Measurements from ENCODE around the gene CHRDL1. TPM values are rescaled to one million over a fixed set of nuclear protein-coding genes. Genes with fewer than 3 reads are reported as not detected.
A peak's percentile ranks its signal among the peaks of the same experiment; 100 is the strongest.

Gene CHRDL1
- total RNA-seq, 1 experiment from 2014 or later: 4.1 TPM

DNA sequence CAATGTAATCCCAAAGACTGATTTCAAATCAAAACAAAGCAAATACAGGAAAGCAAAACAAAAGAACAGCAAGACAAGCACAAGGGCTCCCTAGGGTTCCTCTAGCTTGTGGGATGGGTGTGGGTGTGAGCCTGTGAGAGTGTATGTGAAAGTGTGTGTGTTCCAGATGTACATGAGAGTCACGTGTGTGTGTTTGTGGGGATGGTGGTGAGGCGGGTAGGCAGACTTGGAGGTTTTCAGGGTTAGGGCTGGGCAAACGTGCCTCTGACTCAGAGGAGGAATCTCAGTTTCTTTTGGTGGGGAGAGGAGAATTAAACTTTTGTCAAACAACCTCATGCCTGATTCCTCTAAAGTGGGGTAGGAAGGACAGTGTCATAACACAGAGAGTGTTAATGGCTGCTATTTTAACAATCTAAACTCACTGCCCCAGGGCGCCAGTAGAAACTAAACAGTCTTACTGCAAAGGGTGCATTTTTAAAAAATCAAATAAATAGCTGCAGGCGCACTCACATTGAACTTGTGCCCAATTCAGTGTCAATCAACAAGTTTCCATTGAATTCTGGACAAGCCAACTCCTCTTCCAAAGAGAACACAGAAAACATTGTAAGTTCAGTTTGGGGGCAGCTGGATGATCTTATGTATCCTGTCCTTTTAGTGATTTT, 51.8 kb downstream of the CHRDL1 start:
- DNase-seq (ENCODE audit: low read depth): no peak

DNA sequence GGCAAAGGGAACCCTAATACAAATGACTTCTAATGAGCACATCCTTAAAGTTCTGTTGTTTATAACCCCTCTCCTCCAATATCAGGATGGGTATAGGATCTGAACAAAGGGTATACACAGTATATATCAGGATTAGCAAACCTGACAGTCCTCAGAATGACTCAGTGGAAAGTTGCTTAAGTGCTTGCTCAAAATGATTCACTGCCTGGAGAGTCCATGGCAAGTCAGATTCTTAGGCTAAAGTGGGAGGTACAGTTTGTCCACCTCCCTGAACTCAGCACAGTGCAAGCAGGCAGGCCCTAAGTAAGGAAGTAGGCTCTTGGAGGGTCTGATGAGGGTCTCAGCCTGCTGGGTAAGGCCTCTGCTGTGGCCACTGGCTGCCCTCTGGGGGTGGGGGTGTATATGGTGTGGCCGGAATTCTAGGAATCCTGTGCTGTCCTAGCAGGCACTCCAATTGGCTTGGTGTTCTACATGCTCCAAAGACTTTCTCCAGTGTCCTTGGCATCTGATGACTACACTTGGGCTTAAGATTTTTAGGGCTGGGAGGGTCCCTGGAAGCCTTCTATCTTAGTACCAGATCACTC, 54.3 kb downstream of the CHRDL1 start:
- DNase-seq (ENCODE audit: low read depth): peak; percentile 76

DNA sequence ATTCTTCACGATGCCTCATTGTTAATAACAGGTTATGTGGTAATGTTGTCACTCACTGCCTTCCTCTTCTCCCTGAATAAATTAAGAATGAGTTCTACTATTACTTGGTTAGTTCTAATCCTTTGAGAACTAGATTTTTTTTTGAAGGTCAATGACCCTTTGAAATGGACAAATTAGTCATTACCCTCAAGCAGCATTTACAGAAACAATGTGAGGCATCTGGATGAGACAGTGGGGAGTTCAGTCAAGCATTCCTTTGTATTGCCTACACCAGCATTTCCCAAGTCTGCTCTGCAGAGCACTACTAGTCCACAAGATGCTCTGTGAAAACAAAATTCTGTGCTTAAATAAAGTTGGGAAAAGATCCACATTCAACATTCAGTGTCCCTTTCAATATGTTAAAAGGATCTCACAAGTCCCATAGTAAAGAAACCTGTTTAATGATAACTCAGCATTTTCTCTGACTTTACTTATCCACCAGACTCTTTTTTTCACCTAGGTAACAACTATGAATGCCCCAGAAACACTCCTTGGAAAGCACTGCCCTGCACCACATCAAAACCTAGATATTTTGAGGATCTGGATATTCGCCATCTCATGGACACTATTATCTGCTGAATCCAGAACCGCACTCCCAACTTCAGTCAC, 60.6 kb downstream of the CHRDL1 start:
- peak; percentile 84 for DNase-seq (ENCODE audit: low read depth)

DNA sequence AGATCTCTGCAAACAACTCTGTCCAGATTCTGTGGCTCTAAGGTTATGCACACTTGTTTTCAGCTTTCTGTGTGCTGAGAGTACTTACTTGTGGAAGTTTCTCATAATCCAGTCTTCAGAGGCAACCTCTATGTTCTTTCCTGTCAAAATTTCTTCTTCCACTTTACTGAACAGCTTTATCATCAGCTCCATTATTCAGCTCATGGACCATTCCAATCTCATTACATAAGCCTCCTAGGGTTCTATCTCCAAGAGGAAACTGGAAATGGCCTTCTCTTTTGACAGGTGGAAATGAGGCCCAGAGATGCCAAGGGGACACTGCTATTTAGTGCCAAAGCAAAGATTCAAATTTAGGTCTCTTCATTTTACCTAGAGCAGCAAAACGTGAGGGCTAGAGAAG, 61.3 kb downstream of the CHRDL1 start:
- no peak for DNase-seq (ENCODE audit: low read depth)

DNA sequence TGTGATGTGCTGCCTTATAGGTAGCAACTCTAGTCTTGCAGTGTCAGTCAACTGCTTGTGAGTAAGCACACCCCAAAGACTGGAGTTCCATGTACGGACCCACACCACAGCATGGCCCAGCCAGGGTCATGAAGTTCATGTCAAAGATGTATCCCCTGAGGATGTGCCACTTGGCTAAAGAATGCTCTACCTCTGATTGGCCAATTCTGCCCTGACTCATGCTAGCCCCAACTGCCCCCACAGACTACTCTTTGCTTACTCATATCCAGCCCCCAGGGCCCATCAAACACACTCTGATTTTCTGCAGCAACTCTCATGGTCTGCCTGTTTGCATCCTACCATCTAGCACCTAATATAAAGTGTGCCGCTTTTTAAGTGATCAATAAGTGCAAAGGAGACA, 62.5 kb downstream of the CHRDL1 start:
- DNase-seq (ENCODE audit: low read depth): peak; percentile 69

DNA sequence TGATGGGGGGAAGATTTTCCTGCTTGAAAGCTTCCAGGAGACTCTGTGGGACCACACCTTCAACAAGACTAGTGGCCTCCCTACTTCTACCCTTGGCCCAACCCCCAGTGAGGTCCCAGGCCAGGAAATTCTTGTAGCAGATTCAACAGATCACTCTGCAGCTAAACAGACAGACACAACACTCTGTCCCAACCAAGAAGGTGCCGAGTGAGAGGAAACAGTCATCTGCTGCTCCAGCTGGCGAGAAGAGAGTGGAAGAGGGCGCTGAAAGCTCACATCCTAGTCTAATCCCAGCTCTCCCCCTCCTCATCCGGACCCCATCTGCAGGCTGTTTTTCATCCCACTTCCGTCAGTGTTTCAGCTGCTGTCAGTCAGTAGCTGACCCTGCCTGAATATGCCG, 63.4 kb downstream of the CHRDL1 start:
- no peak for DNase-seq (ENCODE audit: low read depth)

DNA sequence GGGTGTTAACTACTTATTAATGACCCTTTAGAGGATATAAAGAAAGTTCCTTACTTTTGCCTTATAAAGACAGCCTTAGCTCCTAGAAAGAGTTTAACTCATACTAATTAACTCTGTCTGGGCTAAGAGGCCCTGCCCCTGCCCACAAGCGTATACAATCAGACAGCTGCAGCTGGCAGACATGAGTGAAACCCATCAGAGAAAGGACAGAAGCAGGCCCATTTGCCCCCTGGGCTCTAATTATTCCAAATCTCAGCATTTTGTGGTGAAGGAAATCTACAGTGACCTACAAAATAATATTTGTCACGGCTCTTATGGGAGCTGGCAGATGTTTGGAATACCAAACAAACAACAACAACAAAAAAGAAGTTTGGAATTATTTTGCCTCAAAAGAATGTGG, 71.8 kb downstream of the CHRDL1 start:
- no peak for DNase-seq (ENCODE audit: low read depth)

DNA sequence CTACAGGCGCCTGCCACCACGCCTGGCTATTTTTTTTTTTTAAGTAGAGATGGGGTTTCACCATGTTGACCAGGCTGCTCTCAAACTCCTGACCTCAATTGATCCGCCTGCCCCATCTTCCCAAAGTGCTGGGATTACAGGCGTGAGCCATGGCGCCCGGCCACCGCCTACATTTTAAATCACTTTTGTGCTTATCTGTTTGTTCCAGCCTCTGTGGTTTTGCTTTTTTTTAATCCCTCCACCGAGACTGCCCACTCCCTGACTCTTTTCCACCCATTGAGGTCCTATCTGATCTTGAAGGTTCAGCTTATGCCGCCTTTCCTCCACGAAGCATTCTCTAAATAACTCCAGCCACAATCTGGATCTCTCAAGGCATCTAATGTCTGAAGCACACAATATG, 73.5 kb downstream of the CHRDL1 start:
- DNase-seq (ENCODE audit: low read depth): no peak

DNA sequence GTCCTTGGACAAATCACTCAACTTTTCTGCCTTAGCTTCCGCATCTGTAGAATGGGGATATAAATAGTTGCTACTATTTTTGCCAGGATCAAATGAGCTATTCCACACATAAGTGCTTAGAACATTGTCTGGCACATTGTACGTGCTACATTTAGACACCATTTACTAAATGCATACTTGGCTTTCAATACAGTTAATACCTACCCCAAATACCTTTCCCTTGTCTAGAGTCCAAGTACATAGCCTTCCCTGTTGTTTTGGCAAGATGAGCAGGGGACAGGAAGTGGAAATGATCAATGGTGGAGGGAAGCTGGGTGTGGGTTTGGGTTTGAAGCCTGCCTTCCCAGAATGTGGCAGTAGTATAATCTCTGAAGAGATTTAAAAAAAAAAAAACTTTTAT, 82.0 kb downstream of the CHRDL1 start:
- no peak for DNase-seq (ENCODE audit: low read depth)

DNA sequence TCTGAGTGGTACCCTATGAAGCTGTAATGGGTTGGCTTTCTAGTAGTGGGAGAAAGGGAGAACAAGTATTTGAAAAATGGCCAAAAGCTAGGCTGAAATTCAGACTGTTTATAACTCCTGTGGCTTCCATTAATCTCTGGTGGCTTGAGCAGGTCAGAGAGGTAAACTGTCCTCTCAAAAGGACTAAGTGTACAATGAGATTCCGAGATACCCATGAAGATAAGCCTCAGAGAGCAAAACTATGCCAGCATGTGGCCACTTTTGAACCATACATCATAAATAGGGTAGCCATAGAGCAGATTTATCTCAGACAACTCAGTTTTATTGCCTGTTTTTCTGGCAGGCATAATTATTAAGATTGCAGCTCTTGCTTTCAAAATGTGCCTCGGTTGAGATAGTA, 89.2 kb downstream of the CHRDL1 start:
- DNase-seq (ENCODE audit: low read depth): no peak

DNA sequence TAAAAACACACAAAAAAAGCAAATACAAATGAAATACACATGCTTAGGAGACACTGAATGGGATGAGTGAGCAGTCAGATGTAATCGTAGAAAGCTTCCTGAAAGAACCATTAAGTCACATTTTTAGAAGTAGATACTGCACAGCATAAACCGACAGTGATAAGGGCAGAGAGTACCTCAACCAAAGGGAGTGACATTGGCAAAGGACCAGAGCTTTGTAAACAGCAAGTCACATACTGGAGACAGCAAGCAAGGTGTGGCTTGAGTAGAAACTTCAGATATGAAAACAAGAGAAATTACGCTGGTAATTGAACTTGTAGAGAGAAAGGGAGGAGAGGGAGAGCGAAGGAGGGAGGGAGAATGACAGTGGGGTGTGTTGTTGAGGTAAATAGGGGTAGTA, 92.0 kb downstream of the CHRDL1 start:
- no peak for DNase-seq (ENCODE audit: low read depth)

DNA sequence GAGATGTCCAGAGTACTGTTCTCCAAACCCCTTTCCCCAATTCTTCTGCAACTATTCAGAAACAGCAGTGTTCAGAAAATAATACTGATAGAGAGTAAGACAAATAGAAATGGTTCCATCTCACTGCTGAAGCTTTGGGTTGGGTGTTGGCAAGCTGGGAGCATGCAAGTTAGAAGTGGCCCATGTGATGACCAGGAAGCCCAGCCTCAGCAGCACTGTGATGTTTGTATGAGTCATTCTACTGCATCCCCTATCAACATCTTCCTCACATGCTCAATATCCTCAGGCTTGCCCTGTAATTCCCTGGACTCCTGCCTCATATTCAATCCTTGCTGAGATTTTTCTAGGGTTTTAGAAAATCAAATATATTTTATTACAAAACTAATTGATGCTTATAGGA, 96.5 kb downstream of the CHRDL1 start:
- peak; percentile 78 for DNase-seq (ENCODE audit: low read depth)

DNA sequence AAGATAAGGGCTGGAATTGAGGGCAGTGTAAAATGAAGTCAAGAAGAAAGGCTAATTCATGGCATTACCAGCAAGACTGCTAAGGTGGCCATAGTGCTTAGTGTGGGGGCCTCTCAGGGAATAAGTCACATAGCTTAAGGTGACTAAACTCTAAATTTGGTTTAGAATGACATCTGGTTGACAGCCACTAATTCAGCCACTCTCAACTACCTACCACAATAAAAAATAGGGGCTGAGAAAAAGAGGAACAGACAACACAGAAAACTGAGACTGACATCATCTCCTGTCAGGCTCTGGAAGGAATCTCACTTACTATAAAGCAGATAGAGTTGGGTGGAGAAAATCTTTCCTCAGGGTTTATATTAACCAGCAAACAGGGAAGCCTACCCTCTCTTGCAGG, 96.9 kb downstream of the CHRDL1 start:
- DNase-seq (ENCODE audit: low read depth): no peak

DNA sequence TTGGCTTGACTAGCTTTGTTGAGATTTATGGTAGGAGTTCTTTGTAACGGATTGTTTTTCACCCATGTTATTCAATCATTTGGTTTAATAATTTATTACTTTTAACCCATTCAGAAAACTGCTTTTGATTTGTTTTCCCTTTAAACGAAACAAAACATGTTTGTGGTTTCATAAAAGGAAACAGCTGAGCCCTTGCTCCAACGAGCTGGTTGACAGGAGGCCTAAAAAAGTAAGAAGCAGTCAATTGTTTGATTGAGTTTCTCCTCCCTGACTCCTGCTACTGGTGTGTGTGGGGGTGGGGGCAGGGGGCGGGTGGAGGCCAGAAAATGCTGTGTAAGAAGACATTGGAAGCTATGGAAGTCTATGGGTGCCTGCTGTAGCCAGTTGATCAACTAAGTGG, 102.8 kb downstream of the CHRDL1 start:
- no peak for DNase-seq (ENCODE audit: low read depth)

DNA sequence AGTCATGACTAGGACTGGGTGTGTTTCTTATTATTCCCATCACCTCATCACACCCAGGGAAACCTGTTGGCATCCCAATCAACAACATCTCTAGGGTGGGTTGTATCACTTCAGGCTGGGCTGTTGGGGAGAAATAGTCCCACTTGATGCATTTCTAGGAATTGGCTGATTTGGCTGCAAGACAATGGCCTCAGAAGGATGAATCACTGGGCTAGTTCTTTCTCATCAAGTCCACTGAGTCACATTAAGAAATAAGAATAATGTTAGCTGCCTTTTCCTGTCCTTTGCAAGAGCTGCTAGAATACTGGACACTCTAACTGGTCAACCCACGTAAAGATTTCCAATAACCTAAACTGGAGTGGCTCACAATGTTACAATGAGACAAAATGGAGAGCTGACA, 104.2 kb downstream of the CHRDL1 start:
- peak; percentile 2 for DNase-seq (ENCODE audit: low read depth)

DNA sequence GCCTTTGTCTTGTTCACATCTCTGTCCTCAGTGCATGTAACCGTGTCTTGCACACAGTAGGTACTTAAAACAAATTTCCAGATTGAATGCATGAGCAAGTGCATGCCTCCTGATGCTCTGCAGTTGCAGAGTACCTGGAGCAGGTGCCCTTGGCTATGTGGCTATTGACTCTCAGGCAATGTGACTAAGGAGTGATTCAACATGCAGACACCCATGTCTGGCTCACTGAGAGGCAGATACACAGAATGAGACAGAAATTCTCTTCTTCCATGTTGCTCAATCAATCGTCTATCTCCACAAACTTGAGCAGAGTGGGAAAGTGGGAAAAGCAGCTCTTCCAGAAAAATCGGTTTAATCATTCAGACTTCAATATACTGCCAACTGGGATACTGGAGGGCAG, 111.0 kb downstream of the CHRDL1 start:
- DNase-seq (ENCODE audit: low read depth): no peak

DNA sequence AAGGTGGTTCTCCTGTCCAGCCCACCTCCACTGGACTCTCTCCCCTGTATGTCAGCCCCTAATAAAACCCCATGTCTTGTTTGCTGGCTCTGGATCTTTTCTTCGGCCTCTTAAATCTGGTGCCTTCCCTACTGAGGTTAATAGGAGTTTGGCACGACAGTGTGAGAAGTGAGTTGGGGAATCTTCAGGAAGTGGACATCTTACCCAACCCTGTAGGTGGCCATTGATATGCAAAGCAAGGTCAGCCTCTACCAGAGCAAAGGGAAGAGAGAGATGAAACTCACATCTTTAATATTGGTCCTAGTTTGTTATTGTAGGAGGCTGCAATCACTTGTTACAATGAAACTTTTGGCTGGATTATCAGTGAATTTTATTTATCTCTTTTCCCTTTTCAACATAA, 111.7 kb downstream of the CHRDL1 start:
- DNase-seq (ENCODE audit: low read depth): no peak

DNA sequence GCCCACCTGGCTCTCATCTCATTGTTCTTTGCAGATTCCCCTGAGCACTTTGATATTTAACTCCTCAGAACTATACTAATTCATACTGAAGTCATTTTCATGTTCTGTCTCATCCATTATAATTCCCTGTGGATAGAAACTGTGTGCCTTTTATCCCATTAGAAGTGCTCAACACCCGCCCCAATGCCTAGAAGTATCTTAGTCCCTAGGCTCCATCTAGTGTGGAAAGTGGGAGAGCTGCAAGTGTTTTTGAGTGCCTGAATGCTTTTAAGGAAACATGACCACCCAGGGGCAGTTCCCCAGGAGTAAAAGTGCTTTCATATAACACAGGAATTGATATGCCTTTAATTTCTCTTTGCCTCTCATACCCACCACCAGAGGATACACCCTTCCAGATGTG, 117.0 kb downstream of the CHRDL1 start:
- no peak for DNase-seq (ENCODE audit: low read depth)

DNA sequence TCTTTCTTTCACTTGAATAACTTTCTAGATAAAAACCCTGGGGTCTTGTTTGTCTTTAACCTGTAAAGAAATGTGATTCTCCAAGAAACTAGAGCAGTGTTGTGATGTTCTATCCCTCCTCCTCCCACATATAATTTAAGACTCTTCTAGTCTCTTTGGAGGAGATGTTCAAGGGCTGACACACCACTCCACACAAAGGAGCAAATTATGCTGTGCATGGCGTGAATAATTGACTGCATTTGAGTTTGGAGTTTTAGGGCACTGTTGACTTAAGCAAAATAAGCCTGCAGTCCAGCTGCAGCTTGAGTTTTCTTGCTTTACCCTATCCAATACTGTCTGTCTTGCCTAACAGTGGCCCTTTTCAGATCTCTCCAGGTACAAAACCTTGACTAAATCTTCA, 119.7 kb downstream of the CHRDL1 start:
- no peak for DNase-seq (ENCODE audit: low read depth)

DNA sequence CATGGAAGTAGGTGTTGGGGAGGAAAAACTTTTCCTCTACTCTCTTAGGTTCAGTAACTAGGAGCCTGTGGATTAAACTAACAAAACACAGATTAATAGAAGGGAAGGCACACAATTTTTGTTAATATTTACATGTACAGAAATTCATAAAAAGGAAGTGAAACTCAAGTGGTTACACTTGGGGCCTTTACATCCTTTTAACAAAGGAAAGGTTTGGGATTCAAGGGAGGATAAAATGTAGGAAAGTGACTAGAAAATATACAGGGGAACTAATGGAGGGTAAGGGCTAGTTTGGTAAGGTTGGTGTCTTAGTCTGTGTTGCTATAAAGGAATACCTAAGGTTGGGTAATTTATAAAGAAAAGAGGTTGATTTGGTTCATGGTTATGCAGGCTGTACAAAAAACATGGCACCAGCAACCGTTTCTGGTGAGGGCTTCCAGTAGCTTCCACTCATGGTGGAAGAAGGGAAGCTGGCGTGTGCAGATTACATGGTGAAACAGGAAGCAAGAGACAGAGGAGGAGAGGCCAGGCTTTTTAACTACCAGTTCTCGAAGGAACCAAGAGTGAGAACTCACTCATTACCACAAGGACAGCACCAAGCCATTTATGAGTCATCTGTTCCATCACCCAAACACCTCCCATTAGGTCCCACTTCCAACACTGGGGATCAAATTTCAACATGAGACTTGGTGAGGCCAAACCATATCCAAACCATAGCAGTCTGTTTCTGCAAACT, 124.4 kb downstream of the CHRDL1 start:
- peak; percentile 70 for DNase-seq (ENCODE audit: low read depth)

DNA sequence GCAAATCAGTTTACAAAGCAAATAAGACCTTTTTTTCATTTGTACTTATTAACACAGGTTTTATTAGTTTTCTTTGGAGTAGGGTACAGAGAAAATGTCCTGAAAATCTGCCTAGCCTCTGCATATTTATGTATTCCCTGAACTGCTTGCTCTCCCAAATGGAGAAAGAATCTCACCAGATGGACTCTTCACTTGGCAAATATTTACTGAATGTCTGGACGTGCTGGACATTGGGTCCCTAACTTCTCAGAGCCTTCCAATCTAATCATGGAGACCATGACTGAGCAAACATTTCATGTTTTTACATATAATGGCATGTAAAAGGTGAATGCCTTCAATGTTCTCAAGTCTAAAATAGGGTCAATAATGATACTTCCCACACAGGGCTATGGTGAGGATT, 126.0 kb downstream of the CHRDL1 start:
- no peak for DNase-seq (ENCODE audit: low read depth)

DNA sequence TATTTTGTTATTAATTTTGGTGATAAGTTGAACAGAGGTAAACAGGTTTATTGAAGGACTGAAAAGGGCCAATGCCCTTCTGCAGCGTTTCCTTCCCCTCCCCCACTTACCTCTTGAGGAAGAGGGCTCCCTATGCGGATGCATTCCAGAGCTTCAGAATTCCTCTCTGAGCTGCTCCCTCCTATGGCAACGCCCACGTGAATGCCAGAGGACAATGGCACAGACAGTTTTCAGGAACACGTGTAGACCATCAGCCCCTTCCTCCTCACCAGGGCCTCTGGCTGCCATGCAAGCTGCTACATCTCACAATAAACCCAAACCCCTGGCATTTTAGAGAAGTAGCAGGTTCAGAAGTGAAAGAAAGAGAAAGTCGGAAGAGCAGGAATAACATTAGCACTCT, 127.9 kb downstream of the CHRDL1 start:
- peak; percentile 4 for DNase-seq (ENCODE audit: low read depth)

All from HT1080 (cell line).